HCT116 (cell line): ENCODE data around the gene P3H4.

Experiments used
- CEBPB ChIP-seq: IDR thresholded peaks from 2 replicates; pipeline ENCODE4 v1.6.1; 2012; ENCODE audit warnings: low read depth
- EGR1 ChIP-seq: IDR thresholded peaks from 2 replicates; pipeline ENCODE4 v1.6.1; 2012; ENCODE audit warnings: low read depth
- POLR2A ChIP-seq: IDR thresholded peaks from 2 replicates; pipeline ENCODE4 v1.7.0; 2011; ENCODE audit warnings: borderline replicate concordance; ENCODE audit not compliant: insufficient read depth, insufficient read length; ENCODE audit errors: extremely low read depth
- TF ChIP-seq, protein P1 (sequence below), 3 experiments: fragments of 200-600 bp in 1 of 3; sonication (generic) in 1 of 3; IDR thresholded peaks in 2 of 3; conservative IDR thresholded peaks in 1 of 3; 2 replicates each; pipeline ENCODE4 v1.5.1; 2012 to 2017; ENCODE audit warnings: low read depth in 2 of 3, low read length in 2 of 3, antibody characterized with exemption in 1 of 3, borderline replicate concordance in 1 of 3, control low read depth in 1 of 3, mild to moderate bottlenecking in 1 of 3, mixed read lengths in 1 of 3, mixed run types in 1 of 3, moderate library complexity in 1 of 3; ENCODE audit not compliant: insufficient read depth in 1 of 3
- TF ChIP-seq, protein P2 (sequence below): IDR thresholded peaks from 2 replicates; pipeline ENCODE4 v1.6.1; 2012; ENCODE audit warnings: low read depth

DNA sequence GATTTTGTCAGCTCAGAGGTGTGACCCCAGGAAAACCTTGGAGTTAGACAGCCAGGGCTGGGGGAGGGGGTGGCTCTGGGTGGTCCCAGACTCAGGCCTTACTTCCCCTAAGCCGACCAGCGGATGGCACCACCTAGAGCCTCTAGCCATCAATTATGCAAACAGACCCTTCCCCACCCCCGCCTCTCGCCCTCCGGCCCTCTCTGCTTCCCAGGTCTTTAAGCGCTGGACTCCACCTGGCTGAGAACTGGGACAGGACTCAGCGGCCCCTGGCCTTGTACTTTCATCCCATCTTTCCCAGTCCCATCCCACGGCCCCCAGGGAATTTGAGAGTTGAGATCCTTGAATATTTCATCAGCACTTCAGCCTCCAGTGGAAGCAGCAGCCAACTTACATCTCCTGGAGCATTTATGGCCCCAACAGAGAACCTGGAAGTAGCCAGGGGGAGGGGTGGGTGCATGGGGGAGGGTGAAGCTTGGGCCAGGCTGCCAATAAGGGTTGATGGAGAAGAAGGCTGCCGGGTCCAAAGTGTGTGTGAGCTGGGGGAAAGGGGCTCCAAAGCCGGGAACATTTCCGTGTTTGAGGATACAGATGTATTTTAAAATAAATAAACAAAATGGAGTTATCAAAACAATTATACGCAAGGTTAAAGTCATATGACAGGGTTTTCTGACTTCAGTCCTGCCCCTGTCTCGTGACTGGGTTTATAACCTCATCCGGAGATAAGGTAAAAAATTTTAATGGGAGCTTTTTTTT is 17.8 kb downstream of the P3H4 start:
- TF ChIP-seq CEBPB (no peak), POLR2A (no peak), EGR1 (no peak)
- TF ChIP-seq, protein P1, sequence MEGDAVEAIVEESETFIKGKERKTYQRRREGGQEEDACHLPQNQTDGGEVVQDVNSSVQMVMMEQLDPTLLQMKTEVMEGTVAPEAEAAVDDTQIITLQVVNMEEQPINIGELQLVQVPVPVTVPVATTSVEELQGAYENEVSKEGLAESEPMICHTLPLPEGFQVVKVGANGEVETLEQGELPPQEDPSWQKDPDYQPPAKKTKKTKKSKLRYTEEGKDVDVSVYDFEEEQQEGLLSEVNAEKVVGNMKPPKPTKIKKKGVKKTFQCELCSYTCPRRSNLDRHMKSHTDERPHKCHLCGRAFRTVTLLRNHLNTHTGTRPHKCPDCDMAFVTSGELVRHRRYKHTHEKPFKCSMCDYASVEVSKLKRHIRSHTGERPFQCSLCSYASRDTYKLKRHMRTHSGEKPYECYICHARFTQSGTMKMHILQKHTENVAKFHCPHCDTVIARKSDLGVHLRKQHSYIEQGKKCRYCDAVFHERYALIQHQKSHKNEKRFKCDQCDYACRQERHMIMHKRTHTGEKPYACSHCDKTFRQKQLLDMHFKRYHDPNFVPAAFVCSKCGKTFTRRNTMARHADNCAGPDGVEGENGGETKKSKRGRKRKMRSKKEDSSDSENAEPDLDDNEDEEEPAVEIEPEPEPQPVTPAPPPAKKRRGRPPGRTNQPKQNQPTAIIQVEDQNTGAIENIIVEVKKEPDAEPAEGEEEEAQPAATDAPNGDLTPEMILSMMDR (IDR thresholded peaks at IDR 0.05 in 2 of 3, conservative IDR thresholded peaks at IDR 0.05 in 1 of 3; ENCODE audit: borderline replicate concordance in 1 of 3, insufficient read depth in 1 of 3, low read depth in 2 of 3, low read length in 2 of 3): no peak
- TF ChIP-seq, protein P2, sequence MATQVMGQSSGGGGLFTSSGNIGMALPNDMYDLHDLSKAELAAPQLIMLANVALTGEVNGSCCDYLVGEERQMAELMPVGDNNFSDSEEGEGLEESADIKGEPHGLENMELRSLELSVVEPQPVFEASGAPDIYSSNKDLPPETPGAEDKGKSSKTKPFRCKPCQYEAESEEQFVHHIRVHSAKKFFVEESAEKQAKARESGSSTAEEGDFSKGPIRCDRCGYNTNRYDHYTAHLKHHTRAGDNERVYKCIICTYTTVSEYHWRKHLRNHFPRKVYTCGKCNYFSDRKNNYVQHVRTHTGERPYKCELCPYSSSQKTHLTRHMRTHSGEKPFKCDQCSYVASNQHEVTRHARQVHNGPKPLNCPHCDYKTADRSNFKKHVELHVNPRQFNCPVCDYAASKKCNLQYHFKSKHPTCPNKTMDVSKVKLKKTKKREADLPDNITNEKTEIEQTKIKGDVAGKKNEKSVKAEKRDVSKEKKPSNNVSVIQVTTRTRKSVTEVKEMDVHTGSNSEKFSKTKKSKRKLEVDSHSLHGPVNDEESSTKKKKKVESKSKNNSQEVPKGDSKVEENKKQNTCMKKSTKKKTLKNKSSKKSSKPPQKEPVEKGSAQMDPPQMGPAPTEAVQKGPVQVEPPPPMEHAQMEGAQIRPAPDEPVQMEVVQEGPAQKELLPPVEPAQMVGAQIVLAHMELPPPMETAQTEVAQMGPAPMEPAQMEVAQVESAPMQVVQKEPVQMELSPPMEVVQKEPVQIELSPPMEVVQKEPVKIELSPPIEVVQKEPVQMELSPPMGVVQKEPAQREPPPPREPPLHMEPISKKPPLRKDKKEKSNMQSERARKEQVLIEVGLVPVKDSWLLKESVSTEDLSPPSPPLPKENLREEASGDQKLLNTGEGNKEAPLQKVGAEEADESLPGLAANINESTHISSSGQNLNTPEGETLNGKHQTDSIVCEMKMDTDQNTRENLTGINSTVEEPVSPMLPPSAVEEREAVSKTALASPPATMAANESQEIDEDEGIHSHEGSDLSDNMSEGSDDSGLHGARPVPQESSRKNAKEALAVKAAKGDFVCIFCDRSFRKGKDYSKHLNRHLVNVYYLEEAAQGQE: no peak
